Measurements from ENCODE around the gene SP2.

The SP2 gene

GRCh38 chr17:47888293-47888692 lies 7.7 kb upstream of the SP2 start:
- TF ChIP-seq Cebpa-rat (IDR thresholded peaks at IDR 0.05) = no peak
- H3K4me2 ChIP-seq = no peak overlapping the region
- no peaks in the 10 kb centered on the region for H3K36me3 ChIP-seq
- H3K27me3 ChIP-seq = no peaks in the 10 kb centered on the region
- no peaks in the 10 kb centered on the region for H4K20me1 ChIP-seq
- H3K9me3 ChIP-seq = no peaks in the 10 kb centered on the region
- no peak overlapping the region for H3K4me3 ChIP-seq
- H3K9ac ChIP-seq = no peak overlapping the region
- no peak overlapping the region for H3K27ac ChIP-seq
- H3K4me1 ChIP-seq = peaks cover 29% of the 10 kb centered on the region

GRCh38 chr17:47889734-47890529 lies 6.1 kb upstream of the SP2 start:
- no peak overlapping the region for H3K9ac ChIP-seq
- H4K20me1 ChIP-seq = no peaks in the 10 kb centered on the region
- H3K36me3 ChIP-seq = no peaks in the 10 kb centered on the region
- H3K27me3 ChIP-seq = no peaks in the 10 kb centered on the region
- H3K27ac ChIP-seq = no peak overlapping the region
- peaks cover 33% of the 10 kb centered on the region for H3K4me1 ChIP-seq
- H3K4me2 ChIP-seq = no peak overlapping the region
- no peak overlapping the region for H3K4me3 ChIP-seq
- no peaks in the 10 kb centered on the region for H3K9me3 ChIP-seq
- no peak for TF ChIP-seq Cebpa-rat (IDR thresholded peaks at IDR 0.05)

- H3K9me3 ChIP-seq = no peaks in the 10 kb centered on the region
- H3K4me3 ChIP-seq = no peak overlapping the region
- H3K9ac ChIP-seq = no peak overlapping the region
- no peak overlapping the region for H3K4me2 ChIP-seq
- H3K4me1 ChIP-seq = peaks cover 24% of the 10 kb centered on the region
- no peak for TF ChIP-seq Cebpa-rat (IDR thresholded peaks at IDR 0.05)
- no peaks in the 10 kb centered on the region for H3K27me3 ChIP-seq
- no peaks in the 10 kb centered on the region for H3K36me3 ChIP-seq
- H3K27ac ChIP-seq = no peak overlapping the region
- no peaks in the 10 kb centered on the region for H4K20me1 ChIP-seq
These were observed 4.4 kb upstream of the SP2 start for GRCh38 chr17:47891545-47892088.

GRCh38 chr17:47894498-47895346 lies 1.3 kb upstream of the SP2 start:
- H3K9me3 ChIP-seq = no peaks in the 10 kb centered on the region
- TF ChIP-seq Cebpa-rat (IDR thresholded peaks at IDR 0.05) = no peak
- peak overlapping the region; percentile 74 for H3K4me3 ChIP-seq

GRCh38 chr17:47895347-47895855 lies 635 bp upstream of the SP2 start:
- Histone ChIP-seq H4K20me1 (peaks cover 13% of the 10 kb centered on the region; the same call in 1 of the 2 replicates), H3K9me3 (no peaks in the 10 kb centered on the region), H3K27me3 (no peaks in the 10 kb centered on the region), H3K4me1 (peaks cover 51% of the 10 kb centered on the region), H3K36me3 (0 out of 2 replicates have a peak, but pooled peaks cover 3% of the 10 kb centered on the region), H3K9ac (peak overlapping the region; percentile 83), H3K4me3 (peak overlapping the region; percentile 74), H3K4me2 (peak overlapping the region; percentile 93), H3K27ac (peak overlapping the region; percentile 79)
- TF ChIP-seq Cebpa-rat (IDR thresholded peaks at IDR 0.05) = no peak

More at GRCh38 chr17:47894498-47895346, 1.3 kb upstream of the SP2 start:
- 0 out of 2 replicates have a peak, but pooled peaks cover 3% of the 10 kb centered on the region for H3K36me3 ChIP-seq
- H3K9ac ChIP-seq = peak overlapping the region; percentile 83
- peak overlapping the region; percentile 79 for H3K27ac ChIP-seq
- peaks cover 6% of the 10 kb centered on the region; the same call in 1 of the 2 replicates for H4K20me1 ChIP-seq
- no peaks in the 10 kb centered on the region for H3K27me3 ChIP-seq
- H3K4me2 ChIP-seq = peak overlapping the region; percentile 93
- peaks cover 44% of the 10 kb centered on the region for H3K4me1 ChIP-seq

- peak overlapping the region; percentile 96 for H3K9ac ChIP-seq
- TF ChIP-seq Cebpa-rat (IDR thresholded peaks at IDR 0.05) = no peak
- H3K27ac ChIP-seq = peak overlapping the region; percentile 98
These were observed 845 bp downstream of the SP2 start for GRCh38 chr17:47896672-47897490.

GRCh38 chr17:47897561-47897960 lies 1.5 kb downstream of the SP2 start:
- TF ChIP-seq Cebpa-rat (IDR thresholded peaks at IDR 0.05) = no peak
- peak overlapping the region; percentile 74; the same call in 1 of the 2 replicates for H3K4me3 ChIP-seq
- no peaks in the 10 kb centered on the region for H3K9me3 ChIP-seq
- peaks cover 30% of the 10 kb centered on the region; the same call in 1 of the 2 replicates for H4K20me1 ChIP-seq
- H3K4me2 ChIP-seq = peak overlapping the region; percentile 97
- no peaks in the 10 kb centered on the region for H3K27me3 ChIP-seq
- peaks cover 17% of the 10 kb centered on the region for H3K36me3 ChIP-seq
- 0 out of 2 replicates have a peak overlapping the region, but pooled peaks have one; percentile 98 for H3K27ac ChIP-seq
- peak overlapping the region; percentile 96 for H3K9ac ChIP-seq
- H3K4me1 ChIP-seq = peaks cover 71% of the 10 kb centered on the region

More at GRCh38 chr17:47896672-47897490, 845 bp downstream of the SP2 start:
- Histone ChIP-seq H3K9me3 (no peaks in the 10 kb centered on the region), H3K4me2 (peak overlapping the region; percentile 97), H3K4me1 (peaks cover 66% of the 10 kb centered on the region), H3K27me3 (no peaks in the 10 kb centered on the region), H4K20me1 (peaks cover 26% of the 10 kb centered on the region; the same call in 1 of the 2 replicates), H3K4me3 (peak overlapping the region; percentile 74), H3K36me3 (peaks cover 10% of the 10 kb centered on the region)

- Histone ChIP-seq H3K4me3 (no peak overlapping the region), H3K36me3 (peaks cover 23% of the 10 kb centered on the region), H3K4me1 (peaks cover 71% of the 10 kb centered on the region), H3K9ac (no peak overlapping the region), H3K27me3 (no peaks in the 10 kb centered on the region), H3K27ac (no peak overlapping the region), H4K20me1 (peaks cover 30% of the 10 kb centered on the region; the same call in 1 of the 2 replicates), H3K4me2 (peak overlapping the region; percentile 97; the same call in 1 of the 2 replicates), H3K9me3 (no peaks in the 10 kb centered on the region)
- no peak for TF ChIP-seq Cebpa-rat (IDR thresholded peaks at IDR 0.05)
These were observed 2.2 kb downstream of the SP2 start for GRCh38 chr17:47898241-47898640.
